GM18498 (cell line): ENCODE data around the gene CC2D1B.

Experiments used
- ATAC-seq: cut with Tn5 transposase; IDR thresholded peaks from one replicate; pipeline ENCODE4 v1.9.1; 2021; ENCODE audit warnings: mild to moderate bottlenecking, moderate library complexity; ENCODE audit not compliant: unreplicated experiment

The CC2D1B gene

DNA sequence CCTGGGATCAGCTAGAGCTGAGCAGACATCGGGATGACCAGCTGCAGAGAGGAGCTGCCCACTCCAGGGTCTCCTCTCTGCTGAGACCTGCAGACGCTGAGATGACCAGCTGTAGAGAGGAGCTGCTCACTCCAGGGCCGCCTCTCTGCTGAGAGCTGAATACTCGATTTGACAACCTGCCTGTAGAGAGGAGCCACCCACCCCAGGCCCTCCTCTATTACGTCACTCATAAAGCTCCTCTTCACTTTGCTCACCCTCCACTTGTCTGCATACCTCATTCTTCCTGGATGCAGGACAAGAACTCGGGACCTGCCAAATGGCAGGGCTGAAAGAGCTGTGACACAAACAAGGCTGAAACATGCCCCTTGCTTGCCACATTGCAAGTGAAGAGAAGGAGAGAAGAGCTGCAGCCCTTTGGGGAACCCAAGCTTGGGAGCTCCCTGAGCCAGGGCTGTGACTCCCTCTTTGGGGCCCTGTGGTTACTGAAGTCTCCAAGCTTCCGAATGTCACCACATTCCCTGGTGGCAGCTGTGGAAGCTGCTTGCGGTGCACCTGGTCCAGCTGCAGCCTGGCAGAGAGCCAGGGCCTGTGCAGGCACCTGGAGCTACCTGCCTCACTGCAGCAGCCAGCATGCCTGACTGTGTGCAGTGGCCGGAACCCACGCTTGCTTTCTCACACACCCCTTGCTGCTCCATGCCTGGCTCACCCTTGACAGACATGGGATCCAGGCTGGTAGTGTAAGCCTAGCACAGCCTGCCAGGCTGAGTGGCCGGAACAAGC, 59.6 kb downstream of the CC2D1B start:
- ATAC-seq, result no peak

DNA sequence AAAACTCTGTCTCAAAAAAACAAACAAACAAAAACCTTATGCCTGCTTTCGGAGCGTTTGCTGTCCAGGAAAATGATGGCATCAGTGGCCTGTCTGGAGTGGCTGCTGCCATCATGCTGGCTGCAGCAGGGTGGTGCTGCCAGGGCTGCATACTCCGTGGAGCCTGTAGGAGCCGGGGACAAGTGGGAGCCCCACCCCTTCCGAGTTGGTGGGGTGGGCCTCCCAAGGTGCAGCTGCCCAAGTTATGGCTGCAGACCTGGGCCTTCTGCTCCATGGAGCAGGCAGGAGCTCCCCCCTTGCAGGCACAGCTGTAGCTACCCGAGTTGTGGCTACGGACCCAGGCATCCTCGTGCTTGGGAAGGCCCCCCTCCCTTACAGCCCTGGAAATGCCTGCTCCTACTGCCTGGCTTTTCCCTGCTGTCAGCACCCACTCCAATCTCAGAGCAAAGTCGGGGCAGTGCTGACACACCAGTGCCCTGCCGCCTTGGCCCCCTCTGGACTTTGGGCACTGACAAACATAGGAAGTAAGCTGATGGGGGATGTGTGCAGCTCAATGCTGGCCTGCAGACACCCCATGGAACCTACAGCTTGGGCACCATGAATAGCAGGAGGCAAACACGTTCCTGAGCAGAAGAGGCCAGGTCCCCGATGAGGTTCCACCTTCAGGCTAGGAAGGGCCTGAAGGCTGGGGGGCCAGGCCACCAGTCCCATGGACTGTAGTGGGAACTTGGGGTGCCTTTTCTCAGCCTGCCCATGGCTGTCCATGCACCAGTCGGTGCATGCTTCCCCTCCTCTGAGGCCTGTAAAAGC, 60.4 kb downstream of the CC2D1B start:
- ATAC-seq, result no peak
